Measurements from ENCODE around the gene TXNDC2. TPM values are rescaled to one million over a fixed set of nuclear protein-coding genes. Genes with fewer than 3 reads are reported as not detected.

TXNDC2 gene
- total and polyA plus RNA-seq, 9 of the 15 experiments (the other 6 are each of a cell fraction or from before 2014, with no cell fraction given) = 1.2 to 4.9 (median 2.3) TPM

DNA sequence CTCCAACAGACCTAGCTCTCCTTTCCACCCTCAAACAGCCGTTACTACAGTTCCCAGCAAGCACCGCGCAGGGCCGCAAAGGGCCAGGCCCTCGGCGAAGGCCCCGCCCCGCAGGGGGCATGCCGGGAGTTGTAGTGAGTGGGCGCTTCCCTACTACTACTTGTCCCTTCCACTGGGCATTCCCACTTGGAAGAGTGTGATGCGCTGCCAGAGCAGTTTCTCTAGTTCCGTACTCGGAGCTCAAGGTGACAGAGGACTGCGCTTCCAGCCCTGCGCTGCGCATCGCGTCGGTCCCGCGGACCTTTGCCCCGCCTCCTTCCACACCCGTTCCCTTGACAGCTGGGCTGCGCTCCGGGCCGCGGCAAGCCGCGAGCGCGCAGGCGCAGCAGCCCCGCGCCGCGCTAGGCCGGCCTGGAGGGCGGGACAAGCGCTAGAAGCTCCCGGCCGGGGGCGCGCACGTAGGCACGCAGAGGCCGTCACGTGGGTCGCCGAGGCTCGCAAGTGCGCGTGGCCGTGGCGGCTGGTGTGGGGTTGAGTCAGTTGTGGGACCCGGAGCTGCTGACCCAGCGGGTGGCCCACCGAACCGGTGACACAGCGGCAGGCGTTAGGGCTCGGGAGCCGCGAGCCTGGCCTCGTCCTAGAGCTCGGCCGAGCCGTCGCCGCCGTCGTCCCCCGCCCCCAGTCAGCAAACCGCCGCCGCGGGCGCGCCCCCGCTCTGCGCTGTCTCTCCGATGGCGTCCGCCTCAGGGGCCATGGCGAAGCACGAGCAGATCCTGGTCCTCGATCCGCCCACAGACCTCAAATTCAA is 28.0 kb downstream of the TXNDC2 start, which contains the start of gene VAPA (continued):
- TF ChIP-seq, protein P1, sequence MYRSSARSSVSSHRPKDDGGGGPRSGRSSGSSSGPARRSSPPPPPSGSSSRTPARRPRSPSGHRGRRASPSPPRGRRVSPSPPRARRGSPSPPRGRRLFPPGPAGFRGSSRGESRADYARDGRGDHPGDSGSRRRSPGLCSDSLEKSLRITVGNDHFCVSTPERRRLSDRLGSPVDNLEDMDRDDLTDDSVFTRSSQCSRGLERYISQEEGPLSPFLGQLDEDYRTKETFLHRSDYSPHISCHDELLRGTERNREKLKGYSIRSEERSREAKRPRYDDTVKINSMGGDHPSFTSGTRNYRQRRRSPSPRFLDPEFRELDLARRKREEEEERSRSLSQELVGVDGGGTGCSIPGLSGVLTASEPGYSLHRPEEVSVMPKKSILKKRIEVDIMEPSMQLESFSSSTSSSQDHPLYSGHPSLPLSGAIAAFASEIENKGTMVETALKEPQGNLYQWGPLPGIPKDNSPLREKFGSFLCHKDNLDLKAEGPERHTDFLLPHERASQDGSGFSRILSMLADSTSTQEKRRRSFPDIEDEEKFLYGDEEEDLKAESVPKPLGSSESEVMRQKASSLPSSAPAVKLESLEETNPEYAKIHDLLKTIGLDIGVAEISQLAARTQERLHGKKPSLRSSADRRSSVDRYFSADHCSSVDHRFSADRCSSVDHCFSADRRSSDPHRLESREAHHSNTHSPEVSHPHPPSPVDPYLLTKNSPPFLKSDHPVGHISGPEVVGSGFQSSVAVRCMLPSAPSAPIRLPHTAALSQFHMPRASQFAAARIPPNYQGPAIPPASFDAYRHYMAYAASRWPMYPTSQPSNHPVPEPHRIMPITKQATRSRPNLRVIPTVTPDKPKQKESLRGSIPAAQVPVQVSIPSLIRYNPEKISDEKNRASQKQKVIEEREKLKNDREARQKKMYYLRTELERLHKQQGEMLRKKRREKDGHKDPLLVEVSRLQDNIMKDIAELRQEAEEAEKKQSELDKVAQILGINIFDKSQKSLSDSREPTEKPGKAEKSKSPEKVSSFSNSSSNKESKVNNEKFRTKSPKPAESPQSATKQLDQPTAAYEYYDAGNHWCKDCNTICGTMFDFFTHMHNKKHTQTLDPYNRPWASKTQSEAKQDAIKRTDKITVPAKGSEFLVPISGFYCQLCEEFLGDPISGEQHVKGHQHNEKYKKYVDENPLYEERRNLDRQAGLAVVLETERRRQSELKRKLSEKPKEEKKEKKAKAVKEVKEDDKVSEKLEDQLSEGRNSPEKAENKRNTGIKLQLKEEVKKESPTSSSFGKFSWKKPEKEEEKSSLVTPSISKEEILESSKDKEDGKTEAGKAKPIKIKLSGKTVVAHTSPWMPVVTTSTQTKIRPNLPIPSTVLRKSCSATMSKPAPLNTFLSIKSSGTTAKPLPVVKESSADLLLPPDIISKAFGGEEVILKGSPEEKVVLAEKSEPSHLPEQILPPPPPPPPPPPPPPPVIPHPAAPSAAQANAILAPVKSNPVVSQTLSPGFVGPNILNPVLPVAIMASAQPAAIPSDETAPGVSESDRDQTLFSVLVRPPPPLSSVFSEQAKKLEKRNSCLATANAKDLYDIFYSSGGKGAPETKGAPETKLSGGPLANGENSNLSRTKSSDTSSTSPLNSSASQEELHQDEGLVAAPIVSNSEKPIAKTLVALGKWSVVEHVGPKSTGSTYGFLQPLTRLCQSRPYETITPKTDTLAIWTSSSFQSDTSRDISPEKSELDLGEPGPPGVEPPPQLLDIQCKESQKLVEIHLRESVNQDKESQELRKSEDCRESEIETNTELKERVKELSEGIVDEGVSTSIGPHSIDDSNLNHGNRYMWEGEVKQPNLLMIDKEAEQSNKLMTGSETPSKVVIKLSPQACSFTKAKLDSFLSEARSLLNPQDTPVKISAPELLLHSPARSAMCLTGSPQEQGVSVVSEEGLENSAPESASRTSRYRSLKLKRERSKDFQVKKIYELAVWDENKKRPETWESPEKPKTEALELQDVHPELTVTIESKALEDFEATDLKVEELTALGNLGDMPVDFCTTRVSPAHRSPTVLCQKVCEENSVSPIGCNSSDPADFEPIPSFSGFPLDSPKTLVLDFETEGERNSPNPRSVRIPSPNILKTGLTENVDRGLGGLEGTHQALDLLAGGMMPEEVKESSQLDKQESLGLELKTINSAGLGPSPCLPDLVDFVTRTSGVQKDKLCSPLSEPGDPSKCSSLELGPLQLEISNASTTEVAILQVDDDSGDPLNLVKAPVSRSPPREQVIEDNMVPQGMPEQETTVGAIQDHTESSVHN (IDR thresholded peaks at IDR 0.05; ENCODE audit: borderline replicate concordance in 1 of 2, low read depth in 1 of 2) = no peak
- TF ChIP-seq DPF2 (IDR thresholded peaks at IDR 0.05) (peak; percentile 54; the same call in 1 of the 2 replicates), CREB3L1 (IDR thresholded peaks at IDR 0.05; ENCODE audit: borderline replicate concordance, low read depth) (peak; percentile 96), FOXP1 (CRISPR knock-in tag; IDR thresholded peaks at IDR 0.05) (no peak; the same call in 1 of the 2 replicates), SRSF1 (IDR thresholded peaks at IDR 0.05; ENCODE audit: low read depth, low read length) (no peak), U2AF2 (optimal IDR thresholded peaks at IDR 0.05; ENCODE audit: low read depth, low read length) (no peak), XRCC3 (IDR thresholded peaks at IDR 0.05) (no peak), GABPB1 (CRISPR knock-in tag; IDR thresholded peaks at IDR 0.05) (peak; percentile 79), CAMTA2 (CRISPR knock-in tag; conservative IDR thresholded peaks at IDR 0.05) (peak; percentile 91; the same call in 1 of the 2 replicates), GABPA (tag; conservative IDR thresholded peaks at IDR 0.05; ENCODE audit: low read depth) (no peak), KAT2B (IDR thresholded peaks at IDR 0.05; ENCODE audit: low read depth, low read length) (no peak), KDM1A (IDR thresholded peaks at IDR 0.05) (no peak), MIER1 (IDR thresholded peaks at IDR 0.05; ENCODE audit: low read depth) (no peak), ZNF41 (CRISPR knock-in tag; conservative IDR thresholded peaks at IDR 0.05) (0 out of 2 replicates have a peak, but pooled peaks have one; percentile 44), JUN (IDR thresholded peaks at IDR 0.05; ENCODE audit: borderline replicate concordance, low read depth, low read length) (peak; percentile 56), JUN (CRISPR knock-in tag; IDR thresholded peaks at IDR 0.05; ENCODE audit: borderline replicate concordance) (peak; percentile 92), ZBTB17 (CRISPR knock-in tag; IDR thresholded peaks at IDR 0.05) (peak; percentile 85), NR3C1 (CRISPR knock-in tag; IDR thresholded peaks at IDR 0.05) (peak; percentile 83; the same call in 1 of the 2 replicates), SIN3A (IDR thresholded peaks at IDR 0.05; ENCODE audit: borderline replicate concordance in 2 of 2, control insufficient read depth in 1 of 2, low read depth in 2 of 2, low read length in 2 of 2) (peak; percentile 73 to 94; a peak in 3 of 4 replicates)

Measured in K562 (cell line).